OCI-LY7 (cell line): ENCODE measurements around the gene ZMIZ1. TPM values are rescaled to one million over a fixed set of nuclear protein-coding genes. Genes with fewer than 3 reads are reported as not detected.

Source experiments
- BruUV-seq: library from RNA; stranded (reverse); fragments of 400-500 nt; replicated peaks from 2 replicates; lab custom pipeline; 2021; lab: Mats Ljungman, UMichigan
- CTCF ChIA-PET: fragments of 300-600 bp; sonication (Branson Sonifier 250); formaldehyde crosslinking; loops from one replicate; lab custom pipeline; 2022; ENCODE audit warnings: antibody characterized with exemption; ENCODE audit not compliant: unreplicated experiment; lab: Charles Lee
- POLR2A ChIA-PET: fragments of 300-600 bp; sonication (Branson Sonifier 250); formaldehyde crosslinking; loops from one replicate; lab custom pipeline; 2022; ENCODE audit warnings: antibody characterized with exemption; lab: Charles Lee
- DNase-seq: peaks from one replicate; pipeline ENCODE4 v3.0.0-alpha.2; 2015; ENCODE audit warnings: low spot score
- H2AFZ ChIP-seq: fragments of 200-600 bp; sonication (generic), shearing (Covaris generic); 2 replicates; pipeline ENCODE4 v1.6.1; 2014; ENCODE audit warnings: mild to moderate bottlenecking, antibody characterized with exemption, low read length, moderate library complexity
- H3K27ac ChIP-seq: fragments of 200-600 bp; sonication (generic); 2 replicates; pipeline ENCODE4 v1.5.1; 2014; ENCODE audit warnings: mixed run types, low read depth, mild to moderate bottlenecking, moderate library complexity, low read length, inconsistent platforms; ENCODE audit not compliant: poor library complexity, severe bottlenecking
- H3K36me3 ChIP-seq: fragments of 200-600 bp; sonication (generic); 2 replicates; pipeline ENCODE4 v1.6.1; 2014; ENCODE audit warnings: mild to moderate bottlenecking, antibody characterized with exemption, low read length, moderate library complexity, mixed read lengths; ENCODE audit not compliant: insufficient read depth
- H3K4me1 ChIP-seq: fragments of 200-600 bp; sonication (generic); 2 replicates; pipeline ENCODE4 v1.5.1; 2014; ENCODE audit warnings: mild to moderate bottlenecking, low read length; ENCODE audit not compliant: insufficient read depth, poor library complexity, severe bottlenecking
- H3K4me2 ChIP-seq: fragments of 200-600 bp; sonication (generic); 2 replicates; pipeline ENCODE4 v1.6.1; 2014; ENCODE audit warnings: mild to moderate bottlenecking, low read length
- H3K4me3 ChIP-seq: fragments of 200-600 bp; sonication (generic); 2 replicates; pipeline ENCODE4 v1.5.1; 2014; ENCODE audit warnings: mild to moderate bottlenecking, low read depth, low read length; ENCODE audit not compliant: poor library complexity, severe bottlenecking
- H3K79me2 ChIP-seq: fragments of 200-600 bp; sonication (generic); 2 replicates; pipeline ENCODE4 v1.6.1; 2016; ENCODE audit warnings: low read depth, mild to moderate bottlenecking, low read length, moderate library complexity, mixed read lengths; ENCODE audit not compliant: insufficient read depth
- H3K9me2 ChIP-seq: fragments of 200-600 bp; sonication (generic); 2 replicates; pipeline ENCODE4 v1.6.1; 2016; ENCODE audit warnings: mild to moderate bottlenecking, low read length, mixed read lengths; ENCODE audit not compliant: insufficient read depth
- H3K9me3 ChIP-seq: fragments of 200-600 bp; sonication (generic); 2 replicates; pipeline ENCODE4 v1.6.1; 2014; ENCODE audit warnings: mild to moderate bottlenecking, mixed run types, low read length, mixed read lengths
- H4K20me1 ChIP-seq: fragments of 200-600 bp; sonication (generic); 2 replicates; pipeline ENCODE4 v1.6.1; 2014; ENCODE audit warnings: mild to moderate bottlenecking, antibody characterized with exemption, low read length, moderate library complexity, mixed read lengths; ENCODE audit not compliant: insufficient read depth
- CTCF ChIP-seq: fragments of 200-600 bp; sonication (generic); conservative IDR thresholded peaks from 2 replicates; pipeline ENCODE4 v1.5.1; 2014; ENCODE audit warnings: mild to moderate bottlenecking, antibody characterized with exemption, low read length, moderate library complexity, mixed read lengths
- EZH2phosphoT487 ChIP-seq: fragments of 200-600 bp; sonication (generic); IDR thresholded peaks from 2 replicates; pipeline ENCODE4 v1.6.1; 2018; ENCODE audit warnings: low read depth, borderline replicate concordance, mild to moderate bottlenecking, mixed run types, antibody characterized with exemption, low read length, moderate library complexity, mixed read lengths
- intact Hi-C: fragments of 100-400 bp; cut with micrococcal nuclease; formaldehyde crosslinking; loops from one replicate; pipeline ENCODE4 v1.10.0; 2022; ENCODE audit not compliant: unreplicated experiment
- total RNA-seq, 2 experiments: library from RNA; depleted of rRNA in 1 of 2; stranded (reverse); fragments of >200 nt in 1 of 2; shearing (Covaris generic) in 1 of 2; gene quantifications; 2 replicates each; pipeline ENCODE4 v1.2.3, GENCODE V29; 2014 to 2022

Gene ZMIZ1
- total RNA-seq, 2 experiments from 2014 or later, result 20.4 to 66.9 TPM

DNA sequence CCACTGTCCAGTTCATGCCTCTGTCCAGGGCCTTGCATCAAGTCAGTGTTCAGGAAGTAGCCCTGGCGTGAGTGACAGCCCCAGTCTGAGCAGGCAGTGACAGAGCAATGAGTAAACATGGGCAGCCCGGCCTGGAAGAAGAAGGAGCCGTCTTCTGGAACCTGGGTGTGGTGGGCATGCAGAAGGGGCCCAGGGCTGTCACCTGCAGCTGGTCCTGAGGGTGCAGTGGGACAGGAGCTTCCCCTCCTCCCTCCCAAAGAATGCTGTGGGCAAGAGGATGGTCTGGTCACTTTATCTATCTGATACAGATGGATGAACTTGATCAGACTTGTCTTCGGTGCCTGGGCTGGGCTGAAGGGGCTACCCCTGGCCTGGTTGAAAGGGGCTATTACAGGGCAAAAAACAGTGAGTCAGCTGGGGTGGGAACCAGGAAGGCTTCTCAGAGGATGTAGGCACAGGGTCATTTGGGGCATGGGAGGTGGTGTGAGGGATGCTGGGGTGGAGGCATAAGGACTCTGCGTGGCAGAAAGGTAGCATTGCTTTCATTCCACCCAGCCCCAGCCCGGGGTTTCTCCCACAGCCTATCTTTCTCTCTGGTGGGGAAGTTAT lies 235.8 kb downstream of the ZMIZ1 start:
- ChIA-PET POLR2A (interaction anchor here (0.6 kb wide), 1 partner anchor 348 kb away, joined by 4 read pairs; no protein-coding TSS in a partner anchor), CTCF (no interaction called here)
- Histone ChIP-seq H3K4me2 (no peak overlapping the region), H4K20me1 (no peaks in the 10 kb centered on the region), H3K36me3 (peaks cover 90% of the 10 kb centered on the region), H3K4me3 (no peak overlapping the region), H3K9me2 (no peaks in the 10 kb centered on the region), H3K4me1 (no peaks in the 10 kb centered on the region), H3K9me3 (no peaks in the 10 kb centered on the region), H3K27ac (no peak overlapping the region), H2AFZ (no peak overlapping the region), H3K79me2 (no peaks in the 10 kb centered on the region)
- intact Hi-C loops, result no loop called here
- TF ChIP-seq EZH2phosphoT487 (no peak), CTCF (no peak)
- BruUV-seq, result no TSS peak
- no peak for DNase-seq

DNA sequence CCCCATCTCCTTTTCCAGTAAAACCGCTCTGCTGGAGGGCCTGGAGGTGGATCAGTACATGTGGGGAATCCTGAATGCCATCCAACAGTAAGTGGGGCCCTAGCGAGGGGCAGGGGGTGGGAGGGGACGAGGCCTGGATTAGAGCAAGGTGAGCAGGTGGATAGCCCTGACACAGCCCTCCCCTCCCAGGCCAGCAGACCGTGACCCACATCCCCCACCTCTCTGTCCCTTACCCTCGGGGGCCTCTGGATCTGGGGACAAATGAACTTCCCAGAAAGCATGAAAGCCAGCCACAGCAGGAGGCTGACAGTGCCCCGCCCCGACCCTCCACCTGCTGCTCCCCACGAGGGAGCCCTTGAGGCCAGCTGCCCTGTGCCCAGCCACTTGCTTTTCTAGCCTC lies 236.7 kb downstream of the ZMIZ1 start:
- H3K4me1 ChIP-seq, result no peaks in the 10 kb centered on the region
- intact Hi-C loops, result no loop called here
- POLR2A ChIA-PET, result interaction anchor here (0.6 kb wide), 1 partner anchor 348 kb away, joined by 4 read pairs; no protein-coding TSS in a partner anchor
- TF ChIP-seq EZH2phosphoT487, result no peak
- TF ChIP-seq CTCF, result no peak
- no peak overlapping the region for H3K4me2 ChIP-seq
- H3K79me2 ChIP-seq, result no peaks in the 10 kb centered on the region
- no peak for DNase-seq
- no peaks in the 10 kb centered on the region for H4K20me1 ChIP-seq
- no peak overlapping the region for H3K4me3 ChIP-seq
- BruUV-seq, result no TSS peak
- peaks cover 84% of the 10 kb centered on the region for H3K36me3 ChIP-seq
- H3K9me3 ChIP-seq, result no peaks in the 10 kb centered on the region
- no peak overlapping the region for H3K27ac ChIP-seq
- no peak overlapping the region for H2AFZ ChIP-seq
- CTCF ChIA-PET, result no interaction called here
- no peaks in the 10 kb centered on the region for H3K9me2 ChIP-seq

GRCh38 chr10:79305988-79306387 lies 237.2 kb downstream of the ZMIZ1 start:
- Histone ChIP-seq H3K27ac (no peak overlapping the region), H4K20me1 (no peaks in the 10 kb centered on the region), H3K9me3 (no peaks in the 10 kb centered on the region), H3K4me3 (no peak overlapping the region), H3K79me2 (no peaks in the 10 kb centered on the region), H3K36me3 (peaks cover 83% of the 10 kb centered on the region), H3K4me1 (no peaks in the 10 kb centered on the region), H3K4me2 (no peak overlapping the region), H3K9me2 (no peaks in the 10 kb centered on the region), H2AFZ (no peak overlapping the region)
- POLR2A ChIA-PET, result no interaction called here
- CTCF ChIA-PET, result no interaction called here
- no TSS peak for BruUV-seq
- intact Hi-C loops, result no loop called here
- no peak for TF ChIP-seq EZH2phosphoT487
- TF ChIP-seq CTCF, result no peak
- DNase-seq, result no peak
